Measurements from ENCODE around the gene HSD11B1L.

HSD11B1L gene, protein sequence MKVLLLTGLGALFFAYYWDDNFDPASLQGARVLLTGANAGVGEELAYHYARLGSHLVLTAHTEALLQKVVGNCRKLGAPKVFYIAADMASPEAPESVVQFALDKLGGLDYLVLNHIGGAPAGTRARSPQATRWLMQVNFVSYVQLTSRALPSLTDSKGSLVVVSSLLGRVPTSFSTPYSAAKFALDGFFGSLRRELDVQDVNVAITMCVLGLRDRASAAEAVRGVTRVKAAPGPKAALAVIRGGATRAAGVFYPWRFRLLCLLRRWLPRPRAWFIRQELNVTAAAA

DNA sequence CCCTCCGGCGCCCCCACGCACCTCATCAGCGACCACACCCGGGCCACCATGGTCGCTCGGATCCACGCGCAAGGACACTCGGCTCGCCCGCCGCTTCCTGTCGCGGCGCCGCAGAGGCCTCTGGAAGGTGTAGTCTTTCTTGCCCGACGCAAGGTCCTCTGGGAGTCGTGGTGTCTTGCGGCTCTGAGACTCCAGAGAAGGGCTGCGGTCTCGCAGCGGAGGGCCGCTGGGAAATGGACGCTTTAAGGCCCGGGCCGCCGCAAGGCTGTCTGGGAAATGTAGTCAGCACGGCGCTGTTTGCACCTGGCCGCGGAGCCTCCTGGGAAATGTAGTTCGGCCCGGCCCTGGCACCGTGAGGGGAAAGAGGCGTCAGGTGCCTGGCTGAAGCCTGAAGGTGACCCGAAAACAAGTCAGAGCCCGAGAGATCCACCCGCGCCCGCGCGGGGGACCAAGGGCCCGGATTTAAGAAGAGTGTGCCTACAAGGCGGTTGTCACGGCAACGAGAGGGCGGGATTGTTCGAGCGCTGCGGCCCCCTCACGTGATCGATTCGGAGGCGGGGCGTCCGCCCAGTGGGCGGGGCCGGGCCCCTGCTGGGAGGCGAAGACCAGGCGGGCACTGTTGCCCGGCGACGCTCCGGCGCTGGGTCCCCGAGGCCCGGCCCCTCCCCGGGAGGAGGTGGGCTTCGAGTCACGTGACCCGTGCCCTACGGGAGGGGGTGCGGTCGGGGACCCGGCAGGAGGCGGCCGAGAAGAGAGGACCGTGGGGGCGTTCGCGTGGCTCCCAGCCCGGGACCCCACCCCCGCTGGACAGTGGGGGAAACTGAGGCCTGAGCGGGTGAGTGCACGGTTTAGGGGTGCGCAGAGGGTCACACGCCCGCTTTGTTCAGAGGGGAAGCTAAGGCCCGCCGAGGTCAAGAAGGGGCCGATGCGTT lies at the start of gene HSD11B1L, which contains the start of gene MICOS13:
Gene HSD11B1L, plus strand, starts transcription at position 591 of the 932 bp plus-strand sequence. CDS start 3,806 bp downstream, outside the sequence.
Gene MICOS13, minus strand, starts transcription at position 80 of the 932 bp plus-strand sequence. Its CDS starts 30 bp downstream, at position 50.
- DNase-seq: peak; percentile 97 to 99

DNA sequence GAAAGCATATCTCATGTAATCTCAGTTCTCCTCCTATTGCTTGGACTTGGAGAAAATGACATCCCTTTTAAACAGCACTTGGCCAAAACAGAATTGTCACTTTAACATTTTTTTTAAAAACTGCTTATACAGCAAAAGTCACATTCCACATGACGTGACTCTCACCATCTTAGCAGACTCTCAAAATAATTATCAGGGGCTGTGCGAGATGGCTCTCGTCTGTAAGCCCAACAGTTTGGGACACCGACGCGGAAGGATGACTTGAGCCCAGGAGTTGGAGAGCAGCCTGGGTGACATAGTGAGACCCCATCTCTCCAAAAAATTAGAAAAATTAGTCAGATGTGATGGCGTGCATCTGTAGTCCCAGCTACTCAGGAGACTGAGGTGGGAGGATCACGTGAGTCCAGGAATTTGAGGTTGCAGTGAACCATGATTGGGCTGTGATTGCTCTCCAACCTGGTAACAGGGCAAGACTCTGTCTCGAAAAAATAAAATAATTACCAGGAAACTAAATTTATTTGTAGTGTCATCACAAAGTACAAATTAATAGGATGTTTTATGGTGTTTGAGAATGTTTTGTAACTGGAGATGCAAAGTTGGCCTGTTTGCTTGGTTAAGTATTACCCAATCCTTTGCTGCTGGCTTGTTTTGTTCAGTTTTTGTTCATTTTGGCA lies 49.1 kb upstream of the HSD11B1L start:
- no peak for DNase-seq

DNA sequence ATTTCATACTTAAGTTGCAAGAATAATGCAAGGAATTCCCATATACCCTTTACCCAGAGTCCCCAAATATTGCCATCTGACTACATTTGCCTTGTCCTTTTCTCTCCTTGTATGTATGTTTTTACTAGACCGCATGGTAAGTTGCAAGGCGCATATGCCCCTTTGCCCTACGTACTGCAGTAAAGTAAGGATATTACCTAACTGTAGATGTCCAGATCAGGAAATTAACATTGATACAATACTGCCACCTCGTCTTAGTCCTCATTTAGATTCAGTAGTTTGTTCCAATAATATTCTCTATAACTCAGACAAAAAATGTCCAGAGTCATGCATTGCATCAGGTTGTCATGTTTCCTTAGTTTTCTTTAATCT lies 48.6 kb upstream of the HSD11B1L start:
- no peak for DNase-seq

DNA sequence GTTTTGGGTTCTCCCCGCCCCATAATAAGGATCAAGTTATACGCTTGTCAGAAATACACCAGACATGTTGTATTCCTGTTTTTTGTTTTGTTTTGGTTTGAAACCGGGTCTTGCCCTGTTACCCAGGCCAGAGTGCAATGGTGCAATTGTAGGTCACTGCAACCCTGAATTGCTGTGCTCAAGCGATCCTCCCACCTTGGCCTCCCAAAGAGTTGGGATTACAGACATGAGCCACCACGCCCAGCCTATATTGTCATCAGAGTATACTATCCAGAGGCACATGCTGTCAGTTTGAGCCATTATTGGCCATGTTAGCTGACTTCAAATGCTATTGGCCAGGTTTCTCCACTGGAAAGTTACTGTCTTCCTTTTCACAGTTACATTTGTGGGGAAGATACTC lies 48.2 kb upstream of the HSD11B1L start:
- peak in 1 of 2 donors; percentile 31 for DNase-seq

DNA sequence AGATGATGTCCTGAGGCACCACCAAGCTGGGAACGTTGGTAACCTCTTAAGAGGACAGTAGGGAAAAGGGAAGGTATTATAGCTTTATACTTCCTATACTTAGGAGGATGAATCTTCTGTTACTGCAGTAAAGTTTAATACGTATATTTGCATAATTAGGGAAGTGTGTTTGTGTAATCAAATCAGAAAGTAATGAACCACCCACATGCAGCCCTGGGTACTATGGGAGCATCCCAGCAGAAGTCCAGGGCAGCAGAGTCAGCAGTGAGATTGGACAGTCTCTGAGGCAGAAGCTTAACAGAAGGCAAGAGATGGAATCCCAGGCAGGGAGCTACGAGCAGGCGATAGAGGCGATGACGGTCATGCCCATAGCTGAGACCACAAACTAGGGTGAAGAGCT lies 45.4 kb upstream of the HSD11B1L start:
- DNase-seq: peak; percentile 45 to 47

DNA sequence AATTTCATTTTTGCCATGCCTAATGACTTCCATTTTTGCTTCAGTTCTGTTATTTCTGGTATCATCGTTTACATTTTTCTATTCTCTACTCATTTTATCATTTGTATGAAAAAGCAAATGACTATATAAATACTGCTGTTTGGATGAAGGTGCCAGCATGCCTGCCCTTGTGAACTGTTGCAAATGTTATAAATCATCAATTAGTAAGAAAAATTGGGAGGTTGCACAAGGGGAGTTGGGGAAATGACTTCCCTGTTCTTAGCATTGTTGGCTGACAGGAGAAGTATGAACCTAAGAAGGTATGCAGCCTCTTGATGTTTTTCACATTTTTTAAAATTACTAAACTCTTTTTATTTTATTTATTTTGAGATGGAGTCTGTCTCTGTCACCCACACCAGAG lies 42.9 kb upstream of the HSD11B1L start:
- no peak for DNase-seq

DNA sequence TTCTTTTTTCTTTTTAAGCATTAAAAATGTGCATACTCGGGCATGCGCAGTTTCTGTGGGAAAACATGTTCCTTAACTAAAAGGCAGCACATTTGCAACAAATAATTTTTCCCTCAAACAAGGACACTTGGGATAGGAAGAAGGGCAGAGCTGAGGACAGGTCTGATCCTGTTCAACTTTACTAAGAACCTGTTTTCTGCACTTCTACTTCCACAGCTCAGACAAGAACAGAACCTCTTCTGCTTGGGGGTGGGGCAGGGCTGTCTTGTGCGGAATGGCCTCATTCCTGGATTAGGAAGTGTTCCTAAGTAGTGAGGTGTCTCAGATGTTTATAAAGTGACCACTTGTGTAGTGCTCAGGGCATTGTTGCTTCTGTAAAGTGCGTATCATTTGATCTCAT lies 39.7 kb upstream of the HSD11B1L start:
- DNase-seq: no peak

DNA sequence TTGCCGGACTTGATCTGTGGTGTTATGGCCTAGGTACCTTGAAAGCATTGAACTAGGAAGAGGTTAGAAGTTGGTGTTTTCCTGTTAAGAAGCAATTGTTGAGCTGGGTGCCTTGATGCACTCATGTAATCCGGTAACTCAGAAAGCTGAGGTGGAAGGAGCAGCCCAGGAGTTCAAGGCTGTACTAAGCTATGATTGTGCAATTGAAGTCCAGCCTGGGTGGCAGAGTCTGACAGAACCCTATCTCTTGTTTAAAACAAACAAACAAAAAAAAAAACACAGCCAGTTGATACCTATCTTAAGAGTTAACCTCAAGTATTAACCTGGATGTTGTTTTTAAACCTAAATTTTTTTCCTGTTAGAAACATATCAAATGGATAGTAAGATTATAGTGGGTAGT lies 38.6 kb upstream of the HSD11B1L start:
- no peak for DNase-seq

DNA sequence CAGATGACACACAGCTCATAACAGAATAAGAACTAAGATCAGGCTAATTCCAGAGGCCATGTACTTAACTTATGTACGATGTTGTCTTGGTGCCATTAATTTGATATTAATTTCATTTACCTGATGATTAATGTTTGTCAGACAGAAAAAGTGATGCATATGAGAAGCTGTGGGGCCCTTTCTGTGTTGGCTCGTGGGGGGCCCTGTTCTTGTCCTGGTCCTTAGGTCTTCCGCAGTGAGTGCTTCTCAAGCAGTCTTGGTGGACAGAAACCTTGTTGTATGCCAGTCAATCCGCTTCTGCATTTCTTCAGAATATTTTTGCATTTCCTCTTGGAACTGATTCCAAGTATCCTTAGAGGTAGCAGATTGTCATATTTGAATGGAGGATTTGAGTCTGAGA lies 37.8 kb upstream of the HSD11B1L start:
- no peak for DNase-seq

DNA sequence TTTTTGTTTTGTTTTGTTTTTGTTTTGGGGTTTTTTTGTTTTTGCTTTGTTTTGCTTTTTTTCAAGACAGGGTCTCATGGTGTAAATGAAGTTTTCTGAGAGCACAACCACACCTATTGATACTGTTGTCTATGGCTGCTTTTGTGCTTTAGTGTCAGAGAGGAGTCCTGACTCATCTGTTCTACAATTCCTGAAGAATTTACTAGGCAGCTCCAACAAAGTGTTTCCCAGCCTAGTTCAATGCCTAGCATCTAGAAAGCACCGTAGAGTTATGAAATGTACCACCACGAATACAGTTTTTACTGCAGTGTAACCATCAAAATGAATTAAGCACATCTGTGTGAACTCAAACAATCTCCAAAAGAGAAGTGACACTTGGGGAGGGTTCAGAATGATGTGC lies 36.8 kb upstream of the HSD11B1L start:
- no peak for DNase-seq

DNA sequence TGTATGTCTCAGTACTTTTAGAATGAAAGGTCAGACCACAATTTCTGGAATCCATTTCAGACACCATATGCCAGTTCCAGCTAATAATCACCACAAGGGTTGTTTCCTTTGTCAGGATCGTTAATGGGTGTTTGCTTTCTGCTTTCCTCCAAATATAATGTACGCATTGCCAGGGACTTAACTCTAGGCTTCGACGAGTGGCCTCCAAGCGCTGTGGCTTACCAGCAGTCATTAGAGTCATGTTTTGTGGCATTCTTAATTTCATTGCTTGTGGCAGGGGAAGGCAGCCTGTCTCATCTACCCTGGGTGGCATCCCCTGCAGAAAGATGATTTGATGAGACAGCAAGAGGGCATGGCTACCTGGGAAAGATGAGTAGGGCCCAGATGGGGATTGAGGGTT lies 35.4 kb upstream of the HSD11B1L start:
- DNase-seq: no peak

DNA sequence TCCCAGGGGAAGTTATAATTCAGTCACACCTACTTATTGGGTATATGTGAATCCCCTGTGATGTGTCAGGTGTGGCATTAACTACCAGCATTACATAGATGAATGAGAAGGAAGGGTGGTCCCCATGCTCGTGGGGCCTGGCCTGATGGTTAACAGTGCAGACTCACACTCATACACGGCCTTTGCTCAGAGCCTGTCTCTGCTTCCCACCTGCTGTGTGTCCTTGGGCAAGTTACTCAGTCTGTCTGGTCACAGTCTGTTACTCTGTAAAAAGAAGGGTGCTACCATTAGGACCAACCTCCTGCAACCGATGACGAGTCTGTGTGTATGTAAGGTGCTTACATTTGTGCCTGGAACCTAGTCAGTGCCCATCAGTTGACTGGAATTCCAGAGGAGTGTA lies 34.1 kb upstream of the HSD11B1L start:
- no peak for DNase-seq

DNA sequence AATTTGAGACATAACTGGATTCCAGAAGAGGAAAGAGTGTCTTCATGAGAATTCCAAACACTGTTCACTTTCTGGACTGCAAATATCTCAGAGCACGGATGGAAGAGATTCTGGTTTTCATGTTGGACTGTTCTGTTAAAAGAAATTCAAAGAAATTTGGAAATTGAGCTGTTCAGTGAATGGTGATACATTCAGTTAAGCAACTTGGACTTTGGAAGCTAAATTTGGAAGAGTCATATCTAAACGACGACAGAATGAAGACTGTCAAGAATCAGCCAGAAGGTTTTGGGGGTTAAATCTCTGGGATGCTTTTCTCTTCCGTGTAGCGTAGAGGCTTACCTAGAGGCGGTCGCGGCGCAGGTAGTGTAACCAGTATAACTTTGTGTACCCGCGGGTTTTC lies 32.4 kb upstream of the HSD11B1L start:
- no peak for DNase-seq

DNA sequence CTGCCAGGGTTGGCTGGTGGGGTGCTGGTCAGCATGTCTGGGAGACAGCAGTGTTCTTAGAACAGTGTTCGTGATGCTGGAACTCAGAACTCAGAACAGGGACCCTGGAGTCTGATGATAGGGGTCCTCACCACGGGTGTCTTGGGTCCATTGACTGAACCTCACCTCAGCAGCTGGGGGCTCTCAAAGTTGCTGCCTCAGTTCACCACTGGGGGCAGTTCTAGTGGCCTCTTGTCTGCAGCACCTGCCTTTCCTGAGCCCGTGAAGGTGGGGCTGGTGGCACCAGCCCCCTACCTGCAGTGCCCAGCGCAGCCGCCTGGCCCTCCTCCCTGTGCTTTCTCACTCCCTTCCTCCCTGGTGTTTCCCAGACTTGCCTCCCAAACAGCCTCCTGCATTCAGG lies 29.5 kb upstream of the HSD11B1L start:
- no peak for DNase-seq

DNA sequence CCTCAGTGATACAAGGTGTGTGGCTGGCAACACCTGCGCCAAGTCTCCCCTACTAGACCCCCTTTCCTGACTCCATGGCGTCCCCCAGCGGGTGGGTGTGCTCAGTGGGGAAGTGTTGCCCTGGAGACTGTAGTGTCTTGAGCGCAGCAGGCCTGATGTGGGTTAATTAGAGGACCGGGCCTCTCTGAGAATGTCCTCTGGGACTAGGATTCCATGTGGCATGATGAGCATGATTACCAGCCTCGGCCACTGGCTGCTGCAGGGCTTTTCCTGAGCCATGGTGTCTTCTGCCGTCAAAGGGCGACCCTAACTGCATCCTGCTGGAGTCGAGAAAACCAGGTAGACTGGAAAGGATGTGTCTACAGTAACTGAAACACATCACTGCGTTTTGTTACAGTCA lies 28.6 kb upstream of the HSD11B1L start:
- DNase-seq: no peak

DNA sequence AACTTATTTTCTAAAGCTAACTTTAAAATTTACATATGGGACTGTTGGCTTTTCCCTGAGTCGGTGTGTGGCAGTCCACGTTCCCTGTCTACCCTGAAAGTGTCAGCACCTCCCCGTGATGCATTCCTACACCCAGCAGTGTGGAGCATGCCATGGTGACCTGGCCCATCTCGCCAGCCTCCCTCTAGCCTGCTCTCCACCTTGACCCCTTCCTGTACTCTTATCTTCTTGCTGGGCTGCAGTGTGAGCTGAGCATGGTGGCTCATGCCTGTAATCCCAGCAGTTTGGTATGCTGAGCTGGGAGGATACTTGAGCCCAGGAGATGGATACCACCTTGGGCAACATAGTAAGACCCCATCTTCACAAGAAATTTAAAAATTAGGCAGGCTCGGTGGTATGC lies 25.9 kb upstream of the HSD11B1L start:
- DNase-seq: no peak

DNA sequence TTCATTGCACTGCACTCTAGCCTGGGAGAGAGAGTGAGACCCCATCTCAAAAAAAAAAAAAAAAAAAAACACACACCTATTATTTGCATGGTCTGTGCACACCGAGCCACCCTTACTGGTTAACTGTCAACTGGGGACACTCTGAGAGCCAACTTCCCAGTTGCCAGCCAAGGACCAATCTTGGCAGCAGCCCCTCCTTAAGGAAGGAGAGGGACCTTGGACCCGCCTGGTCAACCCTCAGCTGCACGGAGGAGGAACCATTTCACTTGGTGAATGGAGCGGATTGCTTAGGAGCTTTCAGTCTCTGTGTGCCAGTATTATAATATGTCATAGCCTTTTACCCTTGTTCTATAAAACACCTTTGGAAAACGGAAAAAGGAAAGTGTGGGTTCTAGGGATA lies 25.4 kb upstream of the HSD11B1L start:
- no peak for DNase-seq

DNA sequence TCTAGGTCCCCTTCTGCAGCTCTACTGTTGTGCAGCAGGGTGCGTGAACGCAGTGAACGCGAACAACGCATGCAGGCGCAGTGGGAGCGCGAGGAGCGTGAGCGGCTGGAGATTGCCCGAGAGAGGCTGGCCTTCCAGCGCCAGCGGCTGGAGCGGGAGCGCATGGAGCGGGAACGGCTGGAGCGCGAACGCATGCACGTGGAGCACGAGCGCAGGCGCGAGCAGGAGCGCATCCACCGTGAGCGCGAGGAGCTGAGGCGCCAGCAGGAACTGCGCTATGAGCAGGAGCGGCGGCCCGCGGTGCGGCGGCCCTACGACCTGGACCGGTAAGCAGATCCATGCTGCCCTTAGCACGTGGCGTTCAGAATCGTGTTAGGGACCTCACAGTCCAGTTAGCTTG lies 19.3 kb upstream of the HSD11B1L start:
- DNase-seq: no peak

DNA sequence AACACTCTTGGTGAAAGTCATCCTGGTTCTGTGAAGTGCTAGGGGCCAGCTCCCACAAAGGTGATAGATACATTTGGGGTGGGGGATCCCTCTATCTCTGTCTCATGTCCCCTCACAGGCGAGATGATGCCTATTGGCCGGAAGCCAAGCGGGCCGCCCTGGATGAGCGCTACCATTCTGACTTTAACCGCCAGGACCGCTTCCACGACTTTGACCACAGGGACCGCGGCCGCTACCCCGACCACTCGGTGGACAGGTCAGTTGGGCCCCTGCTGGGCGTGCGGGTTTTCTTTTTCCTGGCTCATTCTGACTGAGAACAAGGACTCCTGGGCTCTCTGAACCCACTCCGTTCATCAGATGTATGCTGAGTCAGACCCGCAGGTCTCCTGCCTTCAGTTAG lies 16.9 kb upstream of the HSD11B1L start:
- DNase-seq: no peak

DNA sequence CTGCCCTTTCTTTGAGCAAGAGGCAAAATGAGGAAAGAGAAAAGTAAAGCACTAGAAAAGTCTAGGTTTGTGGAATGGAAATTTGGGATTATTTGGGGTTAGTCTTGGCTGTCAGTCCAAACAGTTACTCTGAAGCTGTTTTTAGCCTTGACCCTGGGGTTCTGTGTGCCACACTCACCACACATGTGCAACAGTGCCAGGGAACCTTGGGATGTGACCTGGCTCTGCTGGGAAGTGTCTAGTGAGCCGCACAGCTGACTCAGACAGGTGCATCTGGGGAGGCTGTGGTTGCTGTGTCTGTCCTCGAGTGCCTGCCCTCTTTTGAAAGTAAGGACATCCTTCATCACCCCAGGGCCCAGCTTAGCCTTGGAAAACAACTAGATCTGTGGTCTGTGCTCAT lies 16.3 kb upstream of the HSD11B1L start:
- no peak for DNase-seq

DNA sequence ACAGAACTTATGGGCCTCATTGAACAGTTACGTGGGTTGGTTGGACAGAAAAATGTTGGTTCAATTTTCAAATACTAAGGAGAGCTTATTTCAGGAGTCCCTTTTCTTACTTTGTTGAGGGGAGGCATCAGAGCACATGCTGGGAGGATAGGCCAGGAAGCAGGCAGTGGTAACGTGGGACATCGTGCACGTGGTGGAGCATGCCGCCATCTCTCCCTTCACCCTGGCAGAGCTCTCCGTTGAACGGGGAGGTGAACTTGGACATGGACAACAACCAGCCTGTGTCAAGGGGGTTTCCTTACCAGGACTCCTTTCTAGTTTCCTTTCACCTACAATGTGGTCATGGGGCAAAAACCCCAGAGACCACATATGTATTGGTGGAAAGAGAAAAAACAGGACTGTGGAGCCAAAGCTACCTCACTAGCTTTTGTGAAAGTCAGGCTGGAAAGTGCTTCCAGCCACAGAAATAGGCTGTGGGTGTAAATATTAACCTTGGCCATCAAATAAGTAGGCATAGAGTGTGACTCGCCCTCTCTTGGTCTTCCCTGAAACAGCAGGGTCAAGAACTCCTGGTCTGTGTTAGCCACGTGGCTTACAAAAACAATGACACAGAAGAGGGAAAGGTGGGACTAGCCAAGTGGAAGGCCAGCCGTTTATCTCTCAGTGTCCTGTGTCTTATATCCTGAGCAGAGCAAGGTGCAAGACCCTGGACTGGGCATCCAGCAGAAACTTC lies 14.9 kb upstream of the HSD11B1L start:
- DNase-seq: no peak

DNA sequence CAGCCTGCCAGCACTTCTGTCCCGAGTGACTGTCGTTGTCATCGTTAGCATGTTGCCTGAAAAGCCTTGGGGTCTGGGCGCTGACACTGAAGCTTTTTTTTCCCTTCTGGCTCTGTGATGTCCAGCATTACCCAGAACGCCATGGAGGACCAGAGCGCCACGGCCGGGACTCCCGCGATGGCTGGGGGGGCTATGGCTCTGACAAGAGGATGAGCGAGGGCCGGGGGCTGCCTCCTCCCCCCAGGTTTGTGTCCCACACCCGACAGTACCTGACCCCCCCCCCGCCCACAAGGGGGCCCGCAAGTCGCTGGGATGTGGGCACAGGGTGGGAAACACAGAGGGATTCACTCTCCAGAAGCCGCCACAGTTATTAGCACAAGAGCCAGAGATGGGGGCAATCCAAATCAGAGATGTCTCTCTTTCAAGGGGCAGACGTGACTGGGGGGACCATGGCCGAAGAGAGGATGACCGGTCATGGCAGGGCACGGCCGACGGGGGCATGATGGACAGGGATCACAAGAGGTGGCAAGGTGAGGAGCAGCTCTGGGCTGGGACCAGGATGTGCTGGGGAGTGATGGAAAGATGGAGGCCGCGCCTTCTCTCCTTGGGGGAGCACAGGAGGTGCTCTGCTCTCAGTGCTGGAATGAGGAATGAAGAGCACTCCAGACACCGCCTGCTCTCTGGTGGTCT lies 13.8 kb upstream of the HSD11B1L start:
- DNase-seq: no peak

Data from inflammatory macrophage treated with lipopolysaccharide for 1 hour (primary cell).